GM18519 (cell line): ENCODE data around the gene GGNBP2.

Experiments
- ATAC-seq: cut with Tn5 transposase; IDR thresholded peaks from one replicate; pipeline ENCODE4 v1.9.1; 2021; ENCODE audit warnings: mild to moderate bottlenecking, moderate library complexity; ENCODE audit not compliant: unreplicated experiment, low FRiP score

GGNBP2 gene

GRCh38 chr17:36625188-36625587 lies 80.5 kb downstream of the GGNBP2 start:
- no peak for ATAC-seq

GRCh38 chr17:36627101-36627500 lies 82.4 kb downstream of the GGNBP2 start:
- no peak for ATAC-seq

- ATAC-seq: no peak
Measured at GRCh38 chr17:36628576-36628975, 83.9 kb downstream of the GGNBP2 start.

- no peak for ATAC-seq
Measured at GRCh38 chr17:36629252-36629847, 84.6 kb downstream of the GGNBP2 start.

GRCh38 chr17:36629970-36630502 lies 85.3 kb downstream of the GGNBP2 start:
- ATAC-seq: no peak

GRCh38 chr17:36631022-36631421 lies 86.3 kb downstream of the GGNBP2 start:
- ATAC-seq: no peak

GRCh38 chr17:36632916-36633771 lies 88.4 kb downstream of the GGNBP2 start:
- ATAC-seq: no peak
